ENCODE results near the gene ELAVL4.

The ELAVL4 gene

GRCh38 chr1:50084389-50084788, 24.3 kb upstream of the ELAVL4 start:
- DNase-seq (ENCODE audit: low read depth, low spot score), result no peak
- in situ Hi-C loops (cut with HindIII; ENCODE audit: low sequenced_read_pairs), result no loop called here
- TF ChIP-seq CTCF (IDR thresholded peaks at IDR 0.05; ENCODE audit: low read depth, low read length), result no peak
- no peak overlapping the region for H3K4me3 ChIP-seq (ENCODE audit: low read depth, low read length)

GRCh38 chr1:50091068-50091467, 17.7 kb upstream of the ELAVL4 start:
- H3K4me3 ChIP-seq (ENCODE audit: low read depth, low read length), result no peak overlapping the region
- TF ChIP-seq CTCF (IDR thresholded peaks at IDR 0.05; ENCODE audit: low read depth, low read length), result no peak
- in situ Hi-C loops (cut with HindIII; ENCODE audit: low sequenced_read_pairs), result no loop called here
- no peak for DNase-seq (ENCODE audit: low read depth, low spot score)

- in situ Hi-C loops (cut with HindIII; ENCODE audit: low sequenced_read_pairs), result no loop called here
- TF ChIP-seq CTCF (IDR thresholded peaks at IDR 0.05; ENCODE audit: low read depth, low read length), result no peak
- no peak overlapping the region for H3K4me3 ChIP-seq (ENCODE audit: low read depth, low read length)
- DNase-seq (ENCODE audit: low read depth, low spot score), result no peak
These were observed 13.0 kb upstream of the ELAVL4 start for GRCh38 chr1:50095716-50096115.

- TF ChIP-seq CTCF (IDR thresholded peaks at IDR 0.05; ENCODE audit: low read depth, low read length), result no peak
- no peak overlapping the region for H3K4me3 ChIP-seq (ENCODE audit: low read depth, low read length)
- in situ Hi-C loops (cut with HindIII; ENCODE audit: low sequenced_read_pairs), result no loop called here
- DNase-seq (ENCODE audit: low read depth, low spot score), result no peak
These were observed 11.6 kb upstream of the ELAVL4 start for GRCh38 chr1:50097021-50097679.

GRCh38 chr1:50097791-50098190, 10.9 kb upstream of the ELAVL4 start:
- no peak for TF ChIP-seq CTCF (IDR thresholded peaks at IDR 0.05; ENCODE audit: low read depth, low read length)
- DNase-seq (ENCODE audit: low read depth, low spot score), result no peak
- in situ Hi-C loops (cut with HindIII; ENCODE audit: low sequenced_read_pairs), result no loop called here

GRCh38 chr1:50098591-50099021, 10.1 kb upstream of the ELAVL4 start:
- H3K4me3 ChIP-seq (ENCODE audit: low read depth, low read length), result no peak overlapping the region
- no peak for DNase-seq (ENCODE audit: low read depth, low spot score)
- TF ChIP-seq CTCF (IDR thresholded peaks at IDR 0.05; ENCODE audit: low read depth, low read length), result no peak
- in situ Hi-C loops (cut with HindIII; ENCODE audit: low sequenced_read_pairs), result no loop called here

More at GRCh38 chr1:50097791-50098190, 10.9 kb upstream of the ELAVL4 start:
- H3K4me3 ChIP-seq (ENCODE audit: low read depth, low read length), result no peak overlapping the region

Data from astrocyte of the spinal cord (primary cell).